K562 (cell line): ENCODE measurements around the gene COL28A1. TPM values are rescaled to one million over a fixed set of nuclear protein-coding genes. Genes with fewer than 3 reads are reported as not detected.

ENCODE experiments used
- ATAC-seq: fragments of 200-7000 bp; cut with Tn5 transposase; 3 replicates; pipeline ENCODE4 v1.9.1; 2020; ENCODE audit warnings: moderate library complexity
- BruUV-seq: library from RNA; stranded (reverse); fragments of 400-500 nt; replicated peaks from 2 replicates; lab custom pipeline; 2021; lab: Mats Ljungman, UMichigan
- CTCF ChIA-PET: fragments of 300-600 bp; formaldehyde crosslinking; extraction: SDS; loops from one replicate; lab custom pipeline; 2021; ENCODE audit warnings: low intra/inter-chr PET ratio; lab: Yijun Ruan, JAX
- POLR2A ChIA-PET: fragments of 300-600, 350-650 bp; sonication (Branson Sonifier 250); formaldehyde crosslinking; extraction: SDS; loops from one replicate; lab custom pipeline; 2021; ENCODE audit warnings: antibody characterized with exemption, inconsistent platforms; lab: Yijun Ruan, JAX
- DNase-seq, 4 experiments: peaks; one replicate each; pipeline versions ENCODE4 v3.0.0 to v3.0.0-alpha.2; 2011 to 2018; ENCODE audit warnings: low spot score in 3 of 4, mixed read lengths in 3 of 4; ENCODE audit errors: extremely low read depth in 1 of 4
- FAIRE-seq: peaks from 2 replicates; lab custom pipeline; 2011; peaks lifted over from hg19 to GRCh38; lab: Jason Lieb, UNC
- H2AFZ ChIP-seq: 2 replicates; pipeline ENCODE4 v1.6.0; 2011; ENCODE audit warnings: low read depth, low read length, control low read depth, inconsistent platforms
- H3K27ac ChIP-seq: fragments of 200-600 bp; 3 replicates; pipeline ENCODE4 v1.8.0; 2011; ENCODE audit warnings: low read depth, mild to moderate bottlenecking, control low read depth, inconsistent platforms, low read length, moderate library complexity, mixed read lengths; ENCODE audit errors: extremely low read depth
- H3K27me3 ChIP-seq, 2 experiments: fragments of 300-600 bp in 1 of 2; 2 replicates in 1 of 2; 3 replicates in 1 of 2; pipeline versions ENCODE4 v1.6.0 to v1.8.0; 2011; ENCODE audit warnings: inconsistent platforms in 2 of 2, low read length in 2 of 2, mild to moderate bottlenecking in 1 of 2, mixed read lengths in 1 of 2, moderate library complexity in 1 of 2; ENCODE audit not compliant: control insufficient read depth in 2 of 2, insufficient read depth in 2 of 2
- H3K36me3 ChIP-seq: fragments of 300-600 bp; 3 replicates; pipeline ENCODE4 v1.8.0; 2011; ENCODE audit warnings: mild to moderate bottlenecking, low read length, inconsistent platforms; ENCODE audit not compliant: control insufficient read depth, insufficient read depth
- H3K4me1 ChIP-seq, 2 experiments: fragments of 200-600 bp in 1 of 2; replicated peaks in 1 of 2; 2 replicates in 1 of 2; 3 replicates in 1 of 2; pipeline versions ENCODE4 v1.5.1 to v1.8.0; 2011; ENCODE audit warnings: inconsistent platforms in 2 of 2, low read length in 2 of 2, mild to moderate bottlenecking in 1 of 2, mixed read lengths in 1 of 2, moderate library complexity in 1 of 2; ENCODE audit not compliant: control insufficient read depth in 2 of 2, insufficient read depth in 2 of 2
- H3K4me2 ChIP-seq: 2 replicates; pipeline ENCODE4 v1.6.1; 2011; ENCODE audit warnings: low read length, control low read depth, inconsistent platforms, mixed read lengths; ENCODE audit not compliant: insufficient read depth
- H3K4me3 ChIP-seq: fragments of 200-600 bp; sonication (generic), shearing (Covaris generic); 2 replicates; pipeline ENCODE4 v1.5.1; 2016; ENCODE audit warnings: control low read depth, inconsistent platforms
- H3K79me2 ChIP-seq: fragments of 200-600 bp; 3 replicates; pipeline ENCODE4 v1.8.0; 2011; ENCODE audit warnings: low read length, inconsistent platforms; ENCODE audit not compliant: control insufficient read depth, insufficient read depth
- H3K9ac ChIP-seq, 2 experiments: 2 replicates each; pipeline versions ENCODE4 v1.6.0 to v1.6.1; 2011; ENCODE audit warnings: low read depth in 2 of 2, low read length in 2 of 2, control low read depth in 1 of 2, inconsistent platforms in 1 of 2, mild to moderate bottlenecking in 1 of 2, mixed read lengths in 1 of 2; ENCODE audit not compliant: insufficient read depth in 1 of 2
- H3K9me1 ChIP-seq: one replicate; pipeline ENCODE4 v1.6.0; 2011; ENCODE audit warnings: inconsistent platforms, mild to moderate bottlenecking, low read length, moderate library complexity; ENCODE audit not compliant: control insufficient read depth, insufficient read depth
- H3K9me3 ChIP-seq: replicated peaks from 2 replicates; pipeline ENCODE4 v1.5.1; 2011; ENCODE audit warnings: low read depth, low read length, inconsistent platforms; ENCODE audit not compliant: control insufficient read depth, insufficient read depth
- H4K20me1 ChIP-seq: replicated peaks from 2 replicates; pipeline ENCODE4 v1.6.1; 2011; ENCODE audit warnings: low read length, inconsistent platforms, mixed read lengths; ENCODE audit not compliant: control insufficient read depth, insufficient read depth
- CXXC5 ChIP-seq: fragments of 250-450 bp; sonication (Bioruptor Pico); IDR thresholded peaks from 2 replicates; pipeline ENCODE4 v1.8.0; 2022; ENCODE audit warnings: inconsistent platforms, mild to moderate bottlenecking, moderate library complexity
- FOXJ2 ChIP-seq: fragments of 200-800 bp; sonication (Bioruptor generic); IDR thresholded peaks from 2 replicates; pipeline ENCODE4 v1.6.1; 2016; ENCODE audit warnings: missing genetic modification characterization, missing compliant biosample characterization
- GABPB2 ChIP-seq: fragments of 250-450 bp; sonication (Bioruptor Pico); conservative IDR thresholded peaks from 2 replicates; pipeline ENCODE4 v1.5.1; 2021; ENCODE audit warnings: mild to moderate bottlenecking
- GTF2B ChIP-seq: IDR thresholded peaks from 2 replicates; pipeline ENCODE4 v1.6.1; 2011; ENCODE audit not compliant: insufficient read length; ENCODE audit errors: extremely low read depth
- HDAC8 ChIP-seq: fragments of 450-650 bp; IDR thresholded peaks from 2 replicates; pipeline ENCODE4 v1.6.1; 2016; ENCODE audit warnings: mild to moderate bottlenecking, missing genetic modification characterization, moderate library complexity, missing compliant biosample characterization
- NBN ChIP-seq: fragments of 450-650 bp; IDR thresholded peaks from 2 replicates; pipeline ENCODE4 v1.6.1; 2016; ENCODE audit warnings: low read depth, mild to moderate bottlenecking
- PHB2 ChIP-seq: fragments of 450-650 bp; IDR thresholded peaks from 2 replicates; pipeline ENCODE4 v1.6.1; 2017; ENCODE audit warnings: low read depth
- PHF8 ChIP-seq: fragments of 200-600 bp; sonication (generic); IDR thresholded peaks from 2 replicates; pipeline ENCODE4 v1.6.1; 2012; ENCODE audit warnings: mixed run types, mild to moderate bottlenecking, inconsistent platforms, low read length, moderate library complexity, borderline replicate concordance
- RBM22 ChIP-seq: fragments of 200-400 bp; formaldehyde crosslinking; IDR thresholded peaks from 2 replicates; pipeline ENCODE4 v1.6.1; 2018; ENCODE audit warnings: low read length, low read depth; ENCODE audit not compliant: poor library complexity, severe bottlenecking
- SIN3A ChIP-seq, 2 experiments: fragments of 150-350 bp in 1 of 2; IDR thresholded peaks; 2 replicates each; pipeline ENCODE4 v1.6.1; 2011 to 2016; ENCODE audit warnings: borderline replicate concordance in 2 of 2, low read depth in 2 of 2, low read length in 2 of 2, mild to moderate bottlenecking in 2 of 2, moderate library complexity in 2 of 2; ENCODE audit not compliant: control insufficient read depth in 1 of 2
- SRF ChIP-seq, 2 experiments: fragments of 250-450, 450-650 bp in 1 of 2; sonication (Bioruptor Pico) in 1 of 2; sonication (generic) in 1 of 2; formaldehyde crosslinking; IDR thresholded peaks; 2 replicates each; pipeline versions ENCODE4 v1.5.0 to v1.5.1; 2020 to 2022; ENCODE audit warnings: mild to moderate bottlenecking in 1 of 2, missing genetic modification reagents in 1 of 2
- STAG1 ChIP-seq: sonication (generic); formaldehyde crosslinking; IDR thresholded peaks from 2 replicates; pipeline ENCODE4 v1.5.0; 2020; ENCODE audit warnings: missing genetic modification reagents, borderline replicate concordance
- XRCC3 ChIP-seq: fragments of 450-650 bp; IDR thresholded peaks from 2 replicates; pipeline ENCODE4 v1.6.1; 2017; ENCODE audit warnings: mild to moderate bottlenecking, moderate library complexity
- ZBTB17 ChIP-seq: fragments of 450-650 bp; formaldehyde crosslinking; IDR thresholded peaks from 2 replicates; pipeline ENCODE4 v1.4.0; 2020; ENCODE audit warnings: mild to moderate bottlenecking
- ZNF124 ChIP-seq: sonication (generic); formaldehyde crosslinking; IDR thresholded peaks from 2 replicates; pipeline ENCODE4 v1.8.1; 2022; ENCODE audit warnings: missing genetic modification reagents
- ZNF609 ChIP-seq: sonication (generic); formaldehyde crosslinking; IDR thresholded peaks from 2 replicates; pipeline ENCODE4 v1.8.1; 2023; ENCODE audit warnings: missing genetic modification reagents, mild to moderate bottlenecking, borderline replicate concordance
- ZNF696 ChIP-seq: fragments of 250-450 bp; sonication (Bioruptor Pico); conservative IDR thresholded peaks from 2 replicates; pipeline ENCODE4 v1.4.0; 2020; ENCODE audit warnings: mild to moderate bottlenecking, moderate library complexity
- WGBS: fragments of 100-300 bp; shearing (Covaris generic); methylation state at CpG from one replicate; pipeline ENCODE4 v1.1.6; 2016; ENCODE audit warnings: low coverage, mixed read lengths; ENCODE audit not compliant: insufficient coverage; ENCODE audit errors: missing lambda C conversion rate; 5-methylcytosine and 5-hydroxymethylcytosine counted together
- in situ Hi-C: fragments of 300-500 bp; cut with MboI; formaldehyde crosslinking; loops from 4 replicates; pipeline ENCODE4 v1.15.0; 2018; ENCODE audit warnings: inconsistent platforms, mixed read lengths
- intact Hi-C: fragments of 100-400 bp; cut with micrococcal nuclease; formaldehyde crosslinking; loops from 2 replicates; pipeline ENCODE4 v1.14.2; 2022
- polyA plus RNA-seq, 8 experiments: library from polyadenylated mRNA; depleted of rRNA in 4 of 8; stranded (reverse) in 5 of 8; unstranded in 3 of 8; fragments of >200 nt; fragmentation: Nextera tagmentation in 2 of 8; fragmentation: Illumina TruSeq in 1 of 8; extraction: Ambion mirVana in 2 of 8; extraction: Trizol in 1 of 8; gene quantifications; 2 replicates each; pipeline versions ENCODE4 v1.2.1 to v1.2.3, GENCODE V29; 2011 to 2014; ENCODE audit warnings: inconsistent platforms in 1 of 8, missing spikeins in 1 of 8
- total RNA-seq, 7 experiments: library from RNA; depleted of rRNA in 6 of 7; stranded (reverse); fragments of >200 nt in 6 of 7; fragmentation: Illumina TruSeq in 2 of 7; extraction: Trizol in 2 of 7; gene quantifications; 2 replicates each; pipeline versions ENCODE4 v1.2.1 to v1.2.3, GENCODE V29; 2011 to 2021; ENCODE audit warnings: low replicate concordance in 1 of 7

COL28A1 gene
- total and polyA plus RNA-seq, 9 of the 15 experiments (the other 6 are each of a cell fraction or from before 2014, with no cell fraction given) = 0.03 to 0.13 (median 0.05) TPM; not detected in 3

- no peak for TF ChIP-seq PHB2
- TF ChIP-seq, all 486 proteins: peak for 0
Observed at GRCh38 chr7:7524121-7524520, 11.6 kb downstream of the COL28A1 start (continued).

- in situ Hi-C loops = no loop called here
- no peak overlapping the region for H3K4me3 ChIP-seq
- DNase-seq = no peak
- H3K36me3 ChIP-seq = no peaks in the 10 kb centered on the region
- POLR2A ChIA-PET = no interaction called here
- intact Hi-C loops = loop anchor here (10.0 kb wide), 1 partner anchor 772 kb away; no protein-coding TSS in a partner anchor
- H3K79me2 ChIP-seq = no peaks in the 10 kb centered on the region
- H3K9me1 ChIP-seq = no peaks in the 10 kb centered on the region
- ATAC-seq = no peak
- H3K9me3 ChIP-seq = no peaks in the 10 kb centered on the region
- CTCF ChIA-PET = no interaction called here
- no peak overlapping the region for H3K27ac ChIP-seq
- no peak for FAIRE-seq
- no TSS peak for BruUV-seq
- WGBS = 30% methylated on average over 2 of the region's 3 CpGs
- no peak overlapping the region for H2AFZ ChIP-seq
- no peaks in the 10 kb centered on the region for H3K27me3 ChIP-seq
- no peaks in the 10 kb centered on the region for H3K4me1 ChIP-seq
- no peak overlapping the region for H3K4me2 ChIP-seq
- H3K9ac ChIP-seq = no peak overlapping the region
- no peaks in the 10 kb centered on the region for H4K20me1 ChIP-seq
- TF ChIP-seq NBN = no peak
- TF ChIP-seq SRF (CRISPR knock-in tag; IDR thresholded peaks at IDR 0.05) = no peak
- no peak for TF ChIP-seq HDAC8 (tag)
- no peak for TF ChIP-seq STAG1 (CRISPR knock-in tag)
- TF ChIP-seq RBM22 = no peak
- TF ChIP-seq ZNF124 (CRISPR knock-in tag) = no peak
- TF ChIP-seq ZNF609 (CRISPR knock-in tag) = no peak
- no peak for TF ChIP-seq GTF2B
- TF ChIP-seq XRCC3 = no peak
- no peak for TF ChIP-seq SIN3A (IDR thresholded peaks at IDR 0.05; ENCODE audit: borderline replicate concordance in 2 of 2, control insufficient read depth in 1 of 2, low read depth in 2 of 2, low read length in 2 of 2)
- no peak for TF ChIP-seq FOXJ2 (tag)
- TF ChIP-seq CXXC5 (CRISPR knock-in tag) = no peak
- TF ChIP-seq GABPB2 = no peak
- no peak for TF ChIP-seq PHF8
- no peak for TF ChIP-seq ZBTB17 (CRISPR knock-in tag)
- TF ChIP-seq ZNF696 (CRISPR knock-in tag) = no peak
Observed at GRCh38 chr7:7522421-7522820, 13.3 kb downstream of the COL28A1 start.
